ENCODE measurements around the gene CCL2.

Gene CCL2

DNA sequence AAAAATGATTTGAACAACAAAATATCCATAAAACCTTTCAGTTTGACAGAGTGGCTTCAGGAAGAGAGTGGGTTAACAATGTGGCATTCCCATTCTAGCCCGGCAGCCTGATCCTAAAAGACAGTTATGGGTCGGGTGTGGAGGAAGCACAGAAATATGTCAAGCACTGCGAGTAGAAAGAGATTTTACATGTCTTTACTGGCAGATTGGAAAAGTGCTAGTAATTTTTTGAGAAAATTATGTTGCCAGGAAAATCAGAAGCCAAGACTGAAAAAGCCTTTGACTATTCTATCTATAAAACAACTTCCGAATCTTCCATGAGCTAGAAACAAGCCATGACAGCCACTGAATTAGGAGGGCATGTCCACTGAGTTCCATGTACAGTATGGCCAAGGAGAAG, 5.8 kb downstream of the CCL2 start:
- no peak overlapping the region for H3K4me3 ChIP-seq
- DNase-seq (ENCODE audit: low read depth, low spot score): no peak
- H3K9me3 ChIP-seq (ENCODE audit: low read depth, low read length): no peaks in the 10 kb centered on the region
- H3K36me3 ChIP-seq (ENCODE audit: insufficient read depth, low read length): no peaks in the 10 kb centered on the region
- no peak for TF ChIP-seq POLR2AphosphoS5 (IDR thresholded peaks at IDR 0.05; ENCODE audit: borderline replicate concordance, low read depth, low read length)
- no peak for TF ChIP-seq FOXP2 (optimal IDR thresholded peaks at IDR 0.05; ENCODE audit: control extremely low read depth, extremely low read length, insufficient read depth)
- no peak for TF ChIP-seq EZH2 (IDR thresholded peaks at IDR 0.05)
- H3K9ac ChIP-seq (ENCODE audit: insufficient read length): no peak overlapping the region
- no peak overlapping the region for H3K27ac ChIP-seq

DNA sequence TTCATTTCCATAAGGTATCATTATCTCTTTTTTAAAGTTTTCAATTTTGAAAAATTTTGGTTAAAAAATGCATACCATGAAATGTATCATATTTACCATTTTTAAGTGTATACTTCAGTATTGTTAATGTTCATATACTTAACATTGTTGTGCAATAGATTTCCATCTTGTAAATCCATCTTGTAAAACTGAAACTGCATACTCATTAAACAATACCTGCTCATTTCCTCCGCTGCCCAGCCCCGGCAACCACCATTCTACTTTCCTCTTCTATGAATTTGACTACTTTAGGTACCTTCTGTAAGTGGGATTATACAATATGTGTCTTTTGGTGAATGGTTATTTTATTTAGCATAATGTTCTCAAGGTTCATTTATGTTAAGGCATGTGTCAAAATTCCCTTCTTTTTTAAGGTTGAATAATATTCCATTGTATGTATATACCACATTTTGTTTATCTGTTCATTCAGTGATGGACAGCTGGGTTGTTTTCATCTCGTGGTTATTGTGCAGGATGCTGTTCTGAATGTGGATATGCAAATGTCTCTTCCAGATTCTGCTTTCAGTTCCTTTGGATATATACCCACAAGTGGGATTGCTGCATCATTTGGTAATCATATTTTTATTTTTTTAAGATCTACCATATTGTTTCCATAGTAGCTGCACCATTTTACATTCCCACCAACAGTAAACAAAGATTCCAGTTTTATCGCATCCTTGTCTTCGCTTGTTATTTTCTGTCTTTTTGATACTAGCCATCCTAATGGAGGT, 6.7 kb downstream of the CCL2 start:
- H3K27ac ChIP-seq: no peak overlapping the region
- H3K36me3 ChIP-seq (ENCODE audit: insufficient read depth, low read length): no peaks in the 10 kb centered on the region
- H3K9me3 ChIP-seq (ENCODE audit: low read depth, low read length): no peaks in the 10 kb centered on the region
- no peak for DNase-seq (ENCODE audit: low read depth, low spot score)
- no peak overlapping the region for H3K9ac ChIP-seq (ENCODE audit: insufficient read length)
- no peak overlapping the region for H3K4me3 ChIP-seq
- TF ChIP-seq POLR2AphosphoS5 (IDR thresholded peaks at IDR 0.05; ENCODE audit: borderline replicate concordance, low read depth, low read length): no peak
- TF ChIP-seq FOXP2 (optimal IDR thresholded peaks at IDR 0.05; ENCODE audit: control extremely low read depth, extremely low read length, insufficient read depth): no peak
- no peak for TF ChIP-seq EZH2 (IDR thresholded peaks at IDR 0.05)

DNA sequence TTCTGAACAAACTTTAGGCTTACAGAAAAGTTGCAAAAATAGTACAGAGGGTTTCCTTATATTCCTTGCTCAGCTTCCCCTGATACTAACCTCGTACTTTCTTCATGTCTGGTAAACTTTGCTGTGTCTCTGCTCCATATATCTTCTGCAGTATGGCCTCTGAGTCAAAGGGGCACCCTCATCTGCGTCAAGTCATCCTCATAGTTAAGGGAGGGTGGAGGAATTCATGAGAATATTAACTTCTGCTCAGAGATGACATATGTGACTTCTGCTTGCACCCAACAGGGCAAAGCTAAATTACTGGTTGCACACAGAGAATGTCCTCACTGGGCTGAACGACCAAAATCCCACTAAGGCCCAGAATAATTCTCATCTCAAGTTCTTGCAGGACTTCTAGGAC, 10.6 kb downstream of the CCL2 start:
- TF ChIP-seq FOXP2 (optimal IDR thresholded peaks at IDR 0.05; ENCODE audit: control extremely low read depth, extremely low read length, insufficient read depth) (no peak), EZH2 (IDR thresholded peaks at IDR 0.05) (no peak), POLR2AphosphoS5 (IDR thresholded peaks at IDR 0.05; ENCODE audit: borderline replicate concordance, low read depth, low read length) (no peak)
- no peak overlapping the region for H3K9ac ChIP-seq (ENCODE audit: insufficient read length)
- H3K4me3 ChIP-seq: no peak overlapping the region
- no peak overlapping the region for H3K27ac ChIP-seq
- no peaks in the 10 kb centered on the region for H3K36me3 ChIP-seq (ENCODE audit: insufficient read depth, low read length)
- no peaks in the 10 kb centered on the region for H3K9me3 ChIP-seq (ENCODE audit: low read depth, low read length)
- no peak for DNase-seq (ENCODE audit: low read depth, low spot score)

DNA sequence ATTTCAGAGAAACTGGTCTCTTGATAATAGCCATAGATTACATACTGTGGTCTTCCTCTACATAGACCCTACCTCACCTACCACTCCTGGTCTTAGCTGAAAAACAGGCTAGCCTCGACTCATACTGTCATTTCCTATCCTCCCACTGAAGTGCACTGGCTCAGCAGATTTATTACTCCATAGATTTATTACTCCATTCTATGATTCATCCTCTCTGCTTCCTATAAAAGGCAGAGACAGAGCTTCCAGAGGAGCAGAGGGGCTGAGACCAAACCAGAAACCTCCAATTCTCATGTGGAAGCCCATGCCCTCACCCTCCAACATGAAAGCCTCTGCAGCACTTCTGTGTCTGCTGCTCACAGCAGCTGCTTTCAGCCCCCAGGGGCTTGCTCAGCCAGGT, 14.9 kb downstream of the CCL2 start, which contains the start of gene CCL7:
Gene CCL7, plus strand, starts transcription at position 253 of the 400 bp plus-strand sequence. Its CDS starts 70 bp downstream, at position 323.
- TF ChIP-seq EZH2 (IDR thresholded peaks at IDR 0.05) (no peak), FOXP2 (optimal IDR thresholded peaks at IDR 0.05; ENCODE audit: control extremely low read depth, extremely low read length, insufficient read depth) (no peak), POLR2AphosphoS5 (IDR thresholded peaks at IDR 0.05; ENCODE audit: borderline replicate concordance, low read depth, low read length) (no peak)
- H3K36me3 ChIP-seq (ENCODE audit: insufficient read depth, low read length): no peaks in the 10 kb centered on the region
- no peaks in the 10 kb centered on the region for H3K9me3 ChIP-seq (ENCODE audit: low read depth, low read length)
- H3K4me3 ChIP-seq: no peak within 1 kb of the TSS
- H3K27ac ChIP-seq: no peak within 1 kb of the TSS
- no peak within 1 kb of the TSS for H3K9ac ChIP-seq (ENCODE audit: insufficient read length)
- no peak for DNase-seq (ENCODE audit: low read depth, low spot score)

DNA sequence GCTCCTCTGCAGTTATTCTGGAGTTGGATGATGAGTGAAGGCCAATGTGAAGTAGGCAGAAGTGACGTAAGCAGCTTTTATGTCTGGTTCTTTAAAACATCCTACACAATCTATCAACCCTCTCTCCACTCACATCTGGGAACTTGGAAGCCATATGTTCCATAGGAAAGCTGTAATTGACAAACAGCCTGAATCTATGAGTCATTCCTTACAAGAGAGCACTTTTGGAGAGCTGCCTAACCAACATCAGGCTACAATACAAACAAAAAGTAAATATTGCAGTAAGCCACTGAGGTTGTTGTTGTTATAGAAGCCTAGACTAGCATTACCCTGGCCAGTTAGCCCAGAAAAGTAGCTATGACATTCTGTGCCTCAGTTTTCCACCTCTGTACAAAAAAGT, 20.8 kb downstream of the CCL2 start:
- no peaks in the 10 kb centered on the region for H3K36me3 ChIP-seq (ENCODE audit: insufficient read depth, low read length)
- H3K9me3 ChIP-seq (ENCODE audit: low read depth, low read length): no peaks in the 10 kb centered on the region
- no peak overlapping the region for H3K9ac ChIP-seq (ENCODE audit: insufficient read length)
- no peak overlapping the region for H3K4me3 ChIP-seq
- no peak for DNase-seq (ENCODE audit: low read depth, low spot score)
- no peak for TF ChIP-seq FOXP2 (optimal IDR thresholded peaks at IDR 0.05; ENCODE audit: control extremely low read depth, extremely low read length, insufficient read depth)
- TF ChIP-seq POLR2AphosphoS5 (IDR thresholded peaks at IDR 0.05; ENCODE audit: borderline replicate concordance, low read depth, low read length): no peak
- no peak for TF ChIP-seq EZH2 (IDR thresholded peaks at IDR 0.05)
- no peak overlapping the region for H3K27ac ChIP-seq

DNA sequence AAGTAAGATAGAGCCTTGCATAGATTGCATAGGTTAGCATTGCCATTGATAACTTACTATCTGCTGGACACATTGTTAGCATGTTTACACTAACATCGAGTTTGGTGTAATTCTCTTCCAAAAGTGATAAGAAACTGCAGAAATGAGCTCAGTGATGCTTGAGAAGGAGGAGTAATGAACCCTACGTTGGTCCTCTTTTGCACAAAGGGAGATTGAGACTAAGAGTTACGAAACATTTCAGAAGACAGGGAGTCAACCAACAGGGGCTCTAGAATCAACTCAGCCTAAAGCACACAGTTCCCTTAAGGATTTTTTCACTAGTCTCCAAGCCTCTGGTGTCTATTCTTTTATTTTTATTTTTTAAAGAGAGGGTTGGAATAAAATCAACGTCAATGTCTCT, 21.7 kb downstream of the CCL2 start:
- no peak overlapping the region for H3K9ac ChIP-seq (ENCODE audit: insufficient read length)
- no peaks in the 10 kb centered on the region for H3K9me3 ChIP-seq (ENCODE audit: low read depth, low read length)
- TF ChIP-seq POLR2AphosphoS5 (IDR thresholded peaks at IDR 0.05; ENCODE audit: borderline replicate concordance, low read depth, low read length) (no peak), FOXP2 (optimal IDR thresholded peaks at IDR 0.05; ENCODE audit: control extremely low read depth, extremely low read length, insufficient read depth) (no peak), EZH2 (IDR thresholded peaks at IDR 0.05) (no peak)
- no peak overlapping the region for H3K27ac ChIP-seq
- DNase-seq (ENCODE audit: low read depth, low spot score): no peak
- no peaks in the 10 kb centered on the region for H3K36me3 ChIP-seq (ENCODE audit: insufficient read depth, low read length)
- no peak overlapping the region for H3K4me3 ChIP-seq

DNA sequence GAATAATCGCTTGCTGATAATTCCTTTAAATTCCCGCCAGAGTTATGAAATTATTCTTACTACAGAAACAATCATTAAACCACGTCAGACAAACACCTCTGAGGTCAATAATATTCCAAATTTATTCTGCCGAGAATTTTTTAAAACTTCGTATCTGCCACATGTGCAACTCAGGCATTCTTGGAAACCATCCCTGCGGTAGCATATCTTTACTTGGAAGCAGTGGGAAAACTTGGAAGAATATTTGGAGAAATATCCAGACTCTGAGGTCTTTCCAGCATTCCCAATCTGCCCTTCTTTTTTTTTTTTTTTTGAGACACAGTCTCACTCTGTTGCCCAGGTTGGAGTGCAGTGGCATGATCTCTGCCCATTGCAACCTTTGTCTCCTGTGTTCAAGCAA, 28.5 kb downstream of the CCL2 start:
- Histone ChIP-seq H3K9ac (ENCODE audit: insufficient read length) (no peak overlapping the region), H3K4me3 (no peak overlapping the region), H3K9me3 (ENCODE audit: low read depth, low read length) (no peaks in the 10 kb centered on the region), H3K27ac (no peak overlapping the region), H3K36me3 (ENCODE audit: insufficient read depth, low read length) (no peaks in the 10 kb centered on the region)
- DNase-seq (ENCODE audit: low read depth, low spot score): no peak
- no peak for TF ChIP-seq FOXP2 (optimal IDR thresholded peaks at IDR 0.05; ENCODE audit: control extremely low read depth, extremely low read length, insufficient read depth)
- TF ChIP-seq EZH2 (IDR thresholded peaks at IDR 0.05): no peak
- no peak for TF ChIP-seq POLR2AphosphoS5 (IDR thresholded peaks at IDR 0.05; ENCODE audit: borderline replicate concordance, low read depth, low read length)

DNA sequence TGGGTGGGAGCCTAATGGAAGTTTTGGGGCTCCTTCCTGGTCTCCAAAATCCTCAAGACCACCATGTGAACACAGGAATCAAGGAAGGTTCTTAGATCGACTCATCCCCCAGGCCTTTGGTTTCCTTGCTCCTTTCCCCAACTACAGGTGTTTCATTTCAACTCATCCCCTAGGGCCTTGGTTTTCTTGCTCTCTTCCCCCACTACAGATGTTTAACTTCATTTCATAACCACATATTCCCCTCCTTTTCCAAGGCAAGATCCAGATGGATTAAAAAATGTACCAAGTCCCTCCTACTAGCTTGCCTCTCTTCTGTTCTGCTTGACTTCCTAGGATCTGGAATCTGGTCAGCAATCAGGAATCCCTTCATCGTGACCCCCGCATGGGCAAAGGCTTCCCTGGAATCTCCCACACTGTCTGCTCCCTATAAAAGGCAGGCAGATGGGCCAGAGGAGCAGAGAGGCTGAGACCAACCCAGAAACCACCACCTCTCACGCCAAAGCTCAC, 30.3 kb downstream of the CCL2 start, which contains the start of gene CCL11:
Gene CCL11, plus strand, starts transcription at position 457 of the 507 bp plus-strand sequence. CDS start 67 bp downstream, outside the sequence.
- TF ChIP-seq POLR2AphosphoS5 (IDR thresholded peaks at IDR 0.05; ENCODE audit: borderline replicate concordance, low read depth, low read length) (no peak), EZH2 (IDR thresholded peaks at IDR 0.05) (no peak), FOXP2 (optimal IDR thresholded peaks at IDR 0.05; ENCODE audit: control extremely low read depth, extremely low read length, insufficient read depth) (no peak)
- no peak within 1 kb of the TSS for H3K4me3 ChIP-seq
- no peak within 1 kb of the TSS for H3K9ac ChIP-seq (ENCODE audit: insufficient read length)
- H3K36me3 ChIP-seq (ENCODE audit: insufficient read depth, low read length): no peaks in the 10 kb centered on the region
- no peak for DNase-seq (ENCODE audit: low read depth, low spot score)
- no peaks in the 10 kb centered on the region for H3K9me3 ChIP-seq (ENCODE audit: low read depth, low read length)
- H3K27ac ChIP-seq: no peak within 1 kb of the TSS
